Upper lobe of left lung (tissue), 4 donors: ENCODE measurements around the gene EPO.

Source experiments
- EP300 ChIP-seq, 4 donors: sonication (generic); formaldehyde crosslinking; IDR thresholded peaks; one replicate each; pipeline ENCODE4 v1.5.1; 2017; ENCODE audit warnings: antibody characterized with exemption in 4 of 4, control low read depth in 2 of 4
- POLR2A ChIP-seq, 4 donors: fragments of 450-650 bp; IDR thresholded peaks; one replicate each; pipeline ENCODE4 v1.5.1; 2016 to 2017; ENCODE audit warnings: antibody characterized with exemption in 4 of 4, mild to moderate bottlenecking in 2 of 4
- TF ChIP-seq, protein P1 (sequence below), 6 experiments: fragments of 450-650 bp in 4 of 6; fragments of 200-600 bp in 2 of 6; sonication (generic) in 2 of 6; IDR thresholded peaks; one replicate each; pipeline ENCODE4 v1.5.1; 2016 to 2019; ENCODE audit warnings: antibody characterized with exemption in 6 of 6

DNA sequence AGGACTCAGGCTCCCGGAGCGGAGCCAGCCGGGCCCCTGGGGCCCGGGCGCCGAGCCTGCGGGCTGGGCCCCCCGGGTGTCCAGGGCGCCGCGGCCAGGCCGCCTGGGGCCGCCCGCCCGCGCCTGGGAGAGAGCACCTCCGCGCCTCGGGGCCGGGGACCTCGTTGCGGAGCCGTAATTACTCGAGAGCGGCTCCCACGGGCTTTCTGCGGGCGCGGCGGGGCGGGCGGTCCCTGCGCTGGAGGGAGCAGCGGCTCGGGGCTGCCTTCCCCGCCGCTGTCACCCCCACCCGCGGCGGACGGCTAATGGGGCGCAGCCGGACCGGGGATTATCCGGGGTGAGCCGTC is 45.2 kb upstream of the EPO start:
- TF ChIP-seq, protein P1, sequence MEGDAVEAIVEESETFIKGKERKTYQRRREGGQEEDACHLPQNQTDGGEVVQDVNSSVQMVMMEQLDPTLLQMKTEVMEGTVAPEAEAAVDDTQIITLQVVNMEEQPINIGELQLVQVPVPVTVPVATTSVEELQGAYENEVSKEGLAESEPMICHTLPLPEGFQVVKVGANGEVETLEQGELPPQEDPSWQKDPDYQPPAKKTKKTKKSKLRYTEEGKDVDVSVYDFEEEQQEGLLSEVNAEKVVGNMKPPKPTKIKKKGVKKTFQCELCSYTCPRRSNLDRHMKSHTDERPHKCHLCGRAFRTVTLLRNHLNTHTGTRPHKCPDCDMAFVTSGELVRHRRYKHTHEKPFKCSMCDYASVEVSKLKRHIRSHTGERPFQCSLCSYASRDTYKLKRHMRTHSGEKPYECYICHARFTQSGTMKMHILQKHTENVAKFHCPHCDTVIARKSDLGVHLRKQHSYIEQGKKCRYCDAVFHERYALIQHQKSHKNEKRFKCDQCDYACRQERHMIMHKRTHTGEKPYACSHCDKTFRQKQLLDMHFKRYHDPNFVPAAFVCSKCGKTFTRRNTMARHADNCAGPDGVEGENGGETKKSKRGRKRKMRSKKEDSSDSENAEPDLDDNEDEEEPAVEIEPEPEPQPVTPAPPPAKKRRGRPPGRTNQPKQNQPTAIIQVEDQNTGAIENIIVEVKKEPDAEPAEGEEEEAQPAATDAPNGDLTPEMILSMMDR (IDR thresholded peaks at IDR 0.05): no peak
- TF ChIP-seq POLR2A (IDR thresholded peaks at IDR 0.05) (no peak), EP300 (IDR thresholded peaks at IDR 0.05) (no peak)
